ENCODE results near the gene LTK. TPM values are rescaled to one million over a fixed set of nuclear protein-coding genes. Genes with fewer than 3 reads are reported as not detected.

Gene LTK
- total and polyA plus RNA-seq, 2 experiments from 2014 or later, result 0.14 TPM; not detected in 1

DNA sequence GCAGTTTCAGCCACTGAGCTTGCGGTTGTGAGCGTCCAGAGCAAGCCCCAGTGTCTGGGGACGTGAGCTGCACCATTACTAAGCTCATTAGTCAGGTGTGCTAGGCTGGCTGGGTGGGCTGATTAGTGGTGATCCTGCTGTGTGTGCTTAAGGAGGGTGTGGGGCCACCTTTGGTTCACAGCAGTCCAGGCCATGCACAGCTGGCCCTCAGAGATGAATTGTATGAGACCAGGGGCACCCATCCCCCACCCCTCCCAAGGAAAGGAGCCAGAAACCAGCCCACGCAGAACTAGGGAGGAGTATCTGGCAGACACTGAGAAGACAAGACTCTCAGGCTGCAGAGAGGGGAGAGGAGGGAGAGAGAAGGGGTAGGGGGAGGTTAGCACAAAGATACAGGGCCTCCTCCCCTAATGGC, 49.2 kb upstream of the LTK start (continued):
- TF ChIP-seq ZNF462 (CRISPR knock-in tag; IDR thresholded peaks at IDR 0.05), result no peak
- TF ChIP-seq ZNF331 (CRISPR knock-in tag; IDR thresholded peaks at IDR 0.05; ENCODE audit: low read depth), result no peak
- no peak for TF ChIP-seq POLR2AphosphoS5 (IDR thresholded peaks at IDR 0.05; ENCODE audit: low read depth)

DNA sequence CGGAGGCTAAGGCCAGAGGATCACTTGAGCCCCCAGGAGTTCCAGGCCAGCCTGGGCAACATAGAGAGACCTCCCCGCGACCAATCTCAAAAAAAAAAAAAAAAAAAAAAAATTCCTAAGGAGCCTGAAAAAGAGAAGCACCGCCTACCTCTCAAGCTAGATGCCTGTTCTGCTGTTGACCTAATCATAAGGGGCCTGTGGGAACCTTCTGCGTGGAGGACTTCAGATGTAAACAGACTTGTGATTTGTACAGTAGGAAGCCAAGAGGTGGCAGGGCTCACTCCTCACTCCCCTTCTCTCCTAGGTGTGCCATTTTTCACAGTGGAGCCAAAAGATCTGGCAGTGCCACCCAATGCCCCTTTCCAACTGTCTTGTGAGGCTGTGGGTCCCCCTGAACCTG, 48.6 kb upstream of the LTK start:
- peaks cover 17% of the 10 kb centered on the region for H3K79me2 ChIP-seq (replicated peaks; ENCODE audit: insufficient read depth)
- DNase-seq (ENCODE audit: low spot score), result no peak
- H3K27me3 ChIP-seq (ENCODE audit: insufficient read depth), result peaks cover 4% of the 10 kb centered on the region; the same call in 1 of the 2 replicates
- H3K4me2 ChIP-seq, result peak overlapping the region; percentile 71
- H3K36me3 ChIP-seq (ENCODE audit: insufficient read depth), result peaks cover 2% of the 10 kb centered on the region; the same call in 1 of the 2 replicates
- Mint-ChIP-seq H3K4me3 (peak overlapping the region; percentile 24; the same call in 2 of the 3 replicates), H3K9me3 (no peaks in the 10 kb centered on the region; the same call in 2 of the 3 replicates), H3K27ac (peak overlapping the region; percentile 88), H3K27me3 (ENCODE audit: insufficient read depth, low read depth, poor library complexity) (peaks cover 25% of the 10 kb centered on the region), H3K36me3 (ENCODE audit: low read depth) (peaks cover 51% of the 10 kb centered on the region), H3K4me1 (peaks cover 79% of the 10 kb centered on the region)
- H3F3A ChIP-seq (replicated peaks; ENCODE audit: low read depth), result peaks cover 16% of the 10 kb centered on the region
- no peak overlapping the region for H3K4me3 ChIP-seq
- H3K9me2 ChIP-seq (ENCODE audit: insufficient read depth), result no peaks in the 10 kb centered on the region
- H3K27ac ChIP-seq (ENCODE audit: low read depth), result peak overlapping the region; percentile 90
- no peak overlapping the region for H2AFZ ChIP-seq
- no peaks in the 10 kb centered on the region; the same call in 1 of the 2 replicates for H4K20me1 ChIP-seq (replicated peaks; ENCODE audit: insufficient read depth)
- peaks cover 82% of the 10 kb centered on the region for H3K4me1 ChIP-seq (ENCODE audit: insufficient read depth)
- no peak for ATAC-seq
- TF ChIP-seq, protein P1, sequence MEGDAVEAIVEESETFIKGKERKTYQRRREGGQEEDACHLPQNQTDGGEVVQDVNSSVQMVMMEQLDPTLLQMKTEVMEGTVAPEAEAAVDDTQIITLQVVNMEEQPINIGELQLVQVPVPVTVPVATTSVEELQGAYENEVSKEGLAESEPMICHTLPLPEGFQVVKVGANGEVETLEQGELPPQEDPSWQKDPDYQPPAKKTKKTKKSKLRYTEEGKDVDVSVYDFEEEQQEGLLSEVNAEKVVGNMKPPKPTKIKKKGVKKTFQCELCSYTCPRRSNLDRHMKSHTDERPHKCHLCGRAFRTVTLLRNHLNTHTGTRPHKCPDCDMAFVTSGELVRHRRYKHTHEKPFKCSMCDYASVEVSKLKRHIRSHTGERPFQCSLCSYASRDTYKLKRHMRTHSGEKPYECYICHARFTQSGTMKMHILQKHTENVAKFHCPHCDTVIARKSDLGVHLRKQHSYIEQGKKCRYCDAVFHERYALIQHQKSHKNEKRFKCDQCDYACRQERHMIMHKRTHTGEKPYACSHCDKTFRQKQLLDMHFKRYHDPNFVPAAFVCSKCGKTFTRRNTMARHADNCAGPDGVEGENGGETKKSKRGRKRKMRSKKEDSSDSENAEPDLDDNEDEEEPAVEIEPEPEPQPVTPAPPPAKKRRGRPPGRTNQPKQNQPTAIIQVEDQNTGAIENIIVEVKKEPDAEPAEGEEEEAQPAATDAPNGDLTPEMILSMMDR (conservative IDR thresholded peaks at IDR 0.05; ENCODE audit: low read depth in 2 of 2), result no peak
- TF ChIP-seq EZH2phosphoT487 (IDR thresholded peaks at IDR 0.05; ENCODE audit: unreplicated experiment) (no peak), JUNB (IDR thresholded peaks at IDR 0.05; ENCODE audit: unreplicated experiment) (no peak), ZNF114 (CRISPR knock-in tag; IDR thresholded peaks at IDR 0.05) (no peak), STAT1 (IDR thresholded peaks at IDR 0.05; ENCODE audit: unreplicated experiment) (no peak), POLR2AphosphoS5 (IDR thresholded peaks at IDR 0.05; ENCODE audit: low read depth) (no peak), EZH2 (IDR thresholded peaks at IDR 0.05; ENCODE audit: low read depth, unreplicated experiment) (no peak), NANOG (IDR thresholded peaks at IDR 0.05; ENCODE audit: borderline replicate concordance) (no peak)
- TF ChIP-seq, protein P2, sequence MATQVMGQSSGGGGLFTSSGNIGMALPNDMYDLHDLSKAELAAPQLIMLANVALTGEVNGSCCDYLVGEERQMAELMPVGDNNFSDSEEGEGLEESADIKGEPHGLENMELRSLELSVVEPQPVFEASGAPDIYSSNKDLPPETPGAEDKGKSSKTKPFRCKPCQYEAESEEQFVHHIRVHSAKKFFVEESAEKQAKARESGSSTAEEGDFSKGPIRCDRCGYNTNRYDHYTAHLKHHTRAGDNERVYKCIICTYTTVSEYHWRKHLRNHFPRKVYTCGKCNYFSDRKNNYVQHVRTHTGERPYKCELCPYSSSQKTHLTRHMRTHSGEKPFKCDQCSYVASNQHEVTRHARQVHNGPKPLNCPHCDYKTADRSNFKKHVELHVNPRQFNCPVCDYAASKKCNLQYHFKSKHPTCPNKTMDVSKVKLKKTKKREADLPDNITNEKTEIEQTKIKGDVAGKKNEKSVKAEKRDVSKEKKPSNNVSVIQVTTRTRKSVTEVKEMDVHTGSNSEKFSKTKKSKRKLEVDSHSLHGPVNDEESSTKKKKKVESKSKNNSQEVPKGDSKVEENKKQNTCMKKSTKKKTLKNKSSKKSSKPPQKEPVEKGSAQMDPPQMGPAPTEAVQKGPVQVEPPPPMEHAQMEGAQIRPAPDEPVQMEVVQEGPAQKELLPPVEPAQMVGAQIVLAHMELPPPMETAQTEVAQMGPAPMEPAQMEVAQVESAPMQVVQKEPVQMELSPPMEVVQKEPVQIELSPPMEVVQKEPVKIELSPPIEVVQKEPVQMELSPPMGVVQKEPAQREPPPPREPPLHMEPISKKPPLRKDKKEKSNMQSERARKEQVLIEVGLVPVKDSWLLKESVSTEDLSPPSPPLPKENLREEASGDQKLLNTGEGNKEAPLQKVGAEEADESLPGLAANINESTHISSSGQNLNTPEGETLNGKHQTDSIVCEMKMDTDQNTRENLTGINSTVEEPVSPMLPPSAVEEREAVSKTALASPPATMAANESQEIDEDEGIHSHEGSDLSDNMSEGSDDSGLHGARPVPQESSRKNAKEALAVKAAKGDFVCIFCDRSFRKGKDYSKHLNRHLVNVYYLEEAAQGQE (IDR thresholded peaks at IDR 0.05; ENCODE audit: unreplicated experiment), result no peak
